Activated T-cell treated with anti-CD3 and anti-CD28 coated beads, Interleukin-2, amount 50 U/mL, for 4 hours (primary cell): ENCODE measurements around the gene ACADSB. TPM values are rescaled to one million over a fixed set of nuclear protein-coding genes. Genes with fewer than 3 reads are reported as not detected.

Experiments
- ATAC-seq, 2 donors: fragments of 200-7000 bp; cut with Tn5 transposase; one replicate each; pipeline ENCODE4 v1.10.0; 2021
- DNase-seq: peaks from one replicate; pipeline ENCODE4 v3.0.0-alpha.2; 2020
- H3K27me3 Mint-ChIP-seq: one replicate; pipeline ENCODE4 v1.8.0; 2021; ENCODE audit warnings: low read depth, mixed read lengths
- H3K36me3 Mint-ChIP-seq: one replicate; pipeline ENCODE4 v1.8.0; 2022; ENCODE audit warnings: mixed read lengths; ENCODE audit not compliant: insufficient read depth
- H3K4me1 Mint-ChIP-seq: one replicate; pipeline ENCODE4 v1.8.0; 2021; ENCODE audit warnings: low read depth, mixed read lengths
- H3K4me3 Mint-ChIP-seq: one replicate; pipeline ENCODE4 v1.8.0; 2021; ENCODE audit warnings: mild to moderate bottlenecking, moderate library complexity, mixed read lengths
- H3K9me3 Mint-ChIP-seq: one replicate; pipeline ENCODE4 v1.8.0; 2021; ENCODE audit warnings: mixed read lengths
- total RNA-seq, 3 donors: library from RNA; stranded (reverse); gene quantifications; one replicate each; pipeline ENCODE4 v1.2.1, GENCODE V29; 2021

ACADSB gene
- total RNA-seq, 3 donors from 2014 or later: 21.8 to 25.9 (median 22.9) TPM

- Mint-ChIP-seq H3K27me3 (no peaks in the 10 kb centered on the region), H3K4me1 (peaks cover 6% of the 10 kb centered on the region), H3K4me3 (no peak overlapping the region), H3K9me3 (no peaks in the 10 kb centered on the region), H3K36me3 (peaks cover 25% of the 10 kb centered on the region)
- ATAC-seq (no peak), DNase-seq (no peak)
Observed at GRCh38 chr10:122993797-122994336, 14.9 kb upstream of the ACADSB start.

GRCh38 chr10:122995936-122996335 is 12.9 kb upstream of the ACADSB start:
- Mint-ChIP-seq H3K4me1 (peaks cover 25% of the 10 kb centered on the region), H3K4me3 (no peak overlapping the region), H3K27me3 (no peaks in the 10 kb centered on the region), H3K36me3 (peaks cover 26% of the 10 kb centered on the region), H3K9me3 (no peaks in the 10 kb centered on the region)
- ATAC-seq (no peak), DNase-seq (no peak)

- H3K4me3 Mint-ChIP-seq: no peak overlapping the region
- ATAC-seq (no peak), DNase-seq (no peak)
- no peaks in the 10 kb centered on the region for H3K9me3 Mint-ChIP-seq
- H3K36me3 Mint-ChIP-seq: peaks cover 30% of the 10 kb centered on the region
- no peaks in the 10 kb centered on the region for H3K27me3 Mint-ChIP-seq
- peaks cover 35% of the 10 kb centered on the region for H3K4me1 Mint-ChIP-seq
Observed at GRCh38 chr10:122997864-122998263, 10.9 kb upstream of the ACADSB start.

GRCh38 chr10:122998360-122998917 is 10.4 kb upstream of the ACADSB start:
- Mint-ChIP-seq H3K4me1 (peaks cover 35% of the 10 kb centered on the region), H3K9me3 (no peaks in the 10 kb centered on the region), H3K4me3 (no peak overlapping the region), H3K27me3 (no peaks in the 10 kb centered on the region), H3K36me3 (peaks cover 30% of the 10 kb centered on the region)
- no peak for ATAC-seq
- DNase-seq: no peak

- DNase-seq (no peak), ATAC-seq (no peak)
- Mint-ChIP-seq H3K36me3 (peaks cover 28% of the 10 kb centered on the region), H3K9me3 (no peaks in the 10 kb centered on the region), H3K27me3 (no peaks in the 10 kb centered on the region), H3K4me3 (no peak overlapping the region), H3K4me1 (peaks cover 36% of the 10 kb centered on the region)
Observed at GRCh38 chr10:122998934-122999333, 9.9 kb upstream of the ACADSB start.

- DNase-seq: no peak
- ATAC-seq: no peak
- Mint-ChIP-seq H3K4me1 (peaks cover 39% of the 10 kb centered on the region), H3K9me3 (no peaks in the 10 kb centered on the region), H3K36me3 (peaks cover 24% of the 10 kb centered on the region), H3K4me3 (no peak overlapping the region), H3K27me3 (no peaks in the 10 kb centered on the region)
Observed at GRCh38 chr10:122999347-122999746, 9.5 kb upstream of the ACADSB start.

GRCh38 chr10:123000155-123000554 is 8.7 kb upstream of the ACADSB start:
- Mint-ChIP-seq H3K4me1 (peaks cover 44% of the 10 kb centered on the region), H3K27me3 (no peaks in the 10 kb centered on the region), H3K36me3 (peaks cover 20% of the 10 kb centered on the region), H3K9me3 (no peaks in the 10 kb centered on the region), H3K4me3 (no peak overlapping the region)
- ATAC-seq (peak in 1 of 2 donors; percentile 28), DNase-seq (no peak)

GRCh38 chr10:123001370-123001769 is 7.4 kb upstream of the ACADSB start:
- Mint-ChIP-seq H3K4me1 (peaks cover 56% of the 10 kb centered on the region), H3K4me3 (no peak overlapping the region), H3K9me3 (no peaks in the 10 kb centered on the region), H3K27me3 (no peaks in the 10 kb centered on the region), H3K36me3 (peaks cover 15% of the 10 kb centered on the region)
- DNase-seq: no peak
- no peak for ATAC-seq

- DNase-seq: no peak
- Mint-ChIP-seq H3K36me3 (peaks cover 13% of the 10 kb centered on the region), H3K4me1 (peaks cover 61% of the 10 kb centered on the region), H3K9me3 (no peaks in the 10 kb centered on the region), H3K4me3 (no peak overlapping the region), H3K27me3 (no peaks in the 10 kb centered on the region)
- ATAC-seq: no peak
Observed at GRCh38 chr10:123004298-123004697, 4.5 kb upstream of the ACADSB start.

- Mint-ChIP-seq H3K4me1 (peaks cover 51% of the 10 kb centered on the region), H3K36me3 (peaks cover 12% of the 10 kb centered on the region), H3K4me3 (peak overlapping the region; percentile 99), H3K27me3 (no peaks in the 10 kb centered on the region), H3K9me3 (no peaks in the 10 kb centered on the region)
- ATAC-seq (peak; percentile 32 to 37), DNase-seq (peak; percentile 35)
Observed at GRCh38 chr10:123007558-123008354, 1.1 kb upstream of the ACADSB start.

- peaks cover 46% of the 10 kb centered on the region for H3K4me1 Mint-ChIP-seq
- ATAC-seq: peak in 1 of 2 donors; percentile 1
Observed at GRCh38 chr10:123009105-123009820, 457 bp downstream of the ACADSB start.

GRCh38 chr10:123011987-123012386 is 3.2 kb downstream of the ACADSB start:
- Mint-ChIP-seq H3K36me3 (peaks cover 23% of the 10 kb centered on the region), H3K27me3 (no peaks in the 10 kb centered on the region)
- no peak for DNase-seq

More at GRCh38 chr10:123009105-123009820, 457 bp downstream of the ACADSB start:
- Mint-ChIP-seq H3K36me3 (peaks cover 15% of the 10 kb centered on the region), H3K27me3 (no peaks in the 10 kb centered on the region), H3K4me3 (peak overlapping the region; percentile 99), H3K9me3 (no peaks in the 10 kb centered on the region)
- DNase-seq: no peak

GRCh38 chr10:123013456-123014419 is 4.9 kb downstream of the ACADSB start:
- no peak for DNase-seq
- no peak for ATAC-seq
- Mint-ChIP-seq H3K4me3 (no peak overlapping the region), H3K9me3 (no peaks in the 10 kb centered on the region), H3K4me1 (peaks cover 15% of the 10 kb centered on the region), H3K27me3 (no peaks in the 10 kb centered on the region), H3K36me3 (peaks cover 21% of the 10 kb centered on the region)

More at GRCh38 chr10:123011987-123012386, 3.2 kb downstream of the ACADSB start:
- peaks cover 25% of the 10 kb centered on the region for H3K4me1 Mint-ChIP-seq
- ATAC-seq: no peak
- no peak overlapping the region for H3K4me3 Mint-ChIP-seq
- H3K9me3 Mint-ChIP-seq: no peaks in the 10 kb centered on the region
